HEK293 (cell line): ENCODE data around the gene PRR13.
A peak's percentile ranks its signal among the peaks of the same experiment; 100 is the strongest.
"Not testable (repeated sequence)": the region's sequence is repeated elsewhere in the genome, so short reads cannot be mapped to it uniquely, and the experiment has no call there.

Experiments used
- CTCF ChIA-PET: fragments of 350-600 bp; formaldehyde crosslinking; extraction: SDS; loops from one replicate; lab custom pipeline; 2021; ENCODE audit warnings: antibody characterized with exemption; lab: Yijun Ruan, JAX
- POLR2A ChIA-PET: fragments of 300-600 bp; formaldehyde crosslinking; extraction: SDS; loops from one replicate; lab custom pipeline; 2020; ENCODE audit warnings: antibody characterized with exemption, inconsistent platforms; lab: Yijun Ruan, JAX
- H3K27ac ChIP-seq: fragments of 200-500 bp; sonication (Bioruptor generic); 2 replicates; pipeline ENCODE4 v1.5.1; 2014; ENCODE audit warnings: low read depth, low read length, control low read depth, inconsistent platforms; ENCODE audit errors: extremely low read depth
- H3K36me3 ChIP-seq, 2 experiments: fragments of 200-500 bp in 1 of 2; sonication (Bioruptor generic) in 1 of 2; 1 replicate in 1 of 2; 2 replicates in 1 of 2; pipeline ENCODE4 v1.5.1; 2014 to 2017; ENCODE audit warnings: inconsistent platforms in 2 of 2, low read length in 2 of 2; ENCODE audit not compliant: control insufficient read depth in 2 of 2, insufficient read depth in 1 of 2
- H3K4me1 ChIP-seq: fragments of 200-500 bp; sonication (Bioruptor generic); 2 replicates; pipeline ENCODE4 v1.5.1; 2014; ENCODE audit warnings: mild to moderate bottlenecking, low read length, inconsistent platforms; ENCODE audit not compliant: control insufficient read depth, insufficient read depth
- H3K4me3 ChIP-seq: 2 replicates; pipeline ENCODE4 v1.5.1; 2011; ENCODE audit warnings: low read depth, mild to moderate bottlenecking, control low read depth, low read length, moderate library complexity
- H3K9me3 ChIP-seq: fragments of 200-500 bp; sonication (Bioruptor generic); 2 replicates; pipeline ENCODE4 v1.5.1; 2014; ENCODE audit warnings: low read depth, low read length, inconsistent platforms; ENCODE audit not compliant: control insufficient read depth, insufficient read depth
- ATF2 ChIP-seq: fragments of 450-650 bp; formaldehyde crosslinking; IDR thresholded peaks from 2 replicates; pipeline ENCODE4 v1.5.1; 2016; ENCODE audit warnings: missing biosample characterization, missing genetic modification characterization, low read depth
- MZF1 ChIP-seq: fragments of 450-650 bp; formaldehyde crosslinking; IDR thresholded peaks from 2 replicates; pipeline ENCODE4 v1.5.1; 2017; ENCODE audit warnings: missing biosample characterization, missing genetic modification characterization, borderline replicate concordance
- SALL2 ChIP-seq: fragments of 450-650 bp; formaldehyde crosslinking; IDR thresholded peaks from 2 replicates; pipeline ENCODE4 v1.5.0; 2017; ENCODE audit warnings: missing biosample characterization, mild to moderate bottlenecking, missing genetic modification characterization, borderline replicate concordance
- TSHZ1 ChIP-seq: fragments of 450-650 bp; formaldehyde crosslinking; IDR thresholded peaks from 2 replicates; pipeline ENCODE4 v1.5.1; 2016; ENCODE audit warnings: missing biosample characterization, missing genetic modification characterization, borderline replicate concordance
- ZBTB21 ChIP-seq: fragments of 450-650 bp; formaldehyde crosslinking; IDR thresholded peaks from 2 replicates; pipeline ENCODE4 v1.5.1; 2017; ENCODE audit warnings: missing biosample characterization, missing genetic modification characterization
- ZBTB8A ChIP-seq: fragments of 450-650 bp; formaldehyde crosslinking; IDR thresholded peaks from 2 replicates; pipeline ENCODE4 v1.5.1; 2016; ENCODE audit warnings: missing biosample characterization, missing genetic modification characterization
- ZNF2 ChIP-seq: fragments of 450-650 bp; formaldehyde crosslinking; IDR thresholded peaks from 2 replicates; pipeline ENCODE4 v1.5.1; 2016; ENCODE audit warnings: missing biosample characterization, missing genetic modification characterization
- ZNF280D ChIP-seq: fragments of 450-650 bp; formaldehyde crosslinking; IDR thresholded peaks from 2 replicates; pipeline ENCODE4 v1.5.1; 2016; ENCODE audit warnings: missing biosample characterization, missing genetic modification characterization
- ZNF473 ChIP-seq: fragments of 450-650 bp; formaldehyde crosslinking; IDR thresholded peaks from 2 replicates; pipeline ENCODE4 v1.5.1; 2017; ENCODE audit warnings: missing biosample characterization, missing genetic modification characterization
- ZNF501 ChIP-seq: fragments of 450-650 bp; formaldehyde crosslinking; IDR thresholded peaks from 2 replicates; pipeline ENCODE4 v1.5.1; 2016; ENCODE audit warnings: missing biosample characterization, missing genetic modification characterization
- ZNF513 ChIP-seq: fragments of 450-650 bp; IDR thresholded peaks from 2 replicates; pipeline ENCODE4 v1.5.1; 2018; ENCODE audit warnings: missing biosample characterization, missing genetic modification characterization
- ZNF555 ChIP-seq: fragments of 450-650 bp; formaldehyde crosslinking; conservative IDR thresholded peaks from 2 replicates; pipeline ENCODE4 v1.5.1; 2017; ENCODE audit warnings: missing biosample characterization, mild to moderate bottlenecking, missing genetic modification characterization, inconsistent platforms
- ZNF629 ChIP-seq: fragments of 450-650 bp; formaldehyde crosslinking; IDR thresholded peaks from 2 replicates; pipeline ENCODE4 v1.5.1; 2017; ENCODE audit warnings: missing biosample characterization, missing genetic modification characterization
- ZSCAN23 ChIP-seq: fragments of 450-650 bp; formaldehyde crosslinking; IDR thresholded peaks from 2 replicates; pipeline ENCODE4 v1.5.1; 2016; ENCODE audit warnings: missing biosample characterization, missing genetic modification characterization

The PRR13 gene

GRCh38 chr12:53479331-53479730 is 37.8 kb downstream of the PRR13 start (continued):
- TF ChIP-seq TSHZ1 (tag by site-specific recombination): no peak
- no peak for TF ChIP-seq ZBTB8A (tag by site-specific recombination)

GRCh38 chr12:53480491-53481442 is 39.2 kb downstream of the PRR13 start:
- POLR2A ChIA-PET: interaction anchor here (1.0 to 3.9 kb wide), 9 partner anchors 9 to 159 kb away, joined by 3 to 39 read pairs (median 8); partner anchors contain the start of genes AAAS, MAP3K12 and TARBP2
- Histone ChIP-seq H3K9me3 (no peaks in the 10 kb centered on the region), H3K36me3 (peaks cover 43 to 96% of the 10 kb centered on the region in 2 experiments), H3K4me1 (no peaks in the 10 kb centered on the region), H3K27ac (no peak overlapping the region), H3K4me3 (no peak overlapping the region)
- CTCF ChIA-PET: interaction anchor here (0.8 to 2.0 kb wide), 5 partner anchors 9 to 159 kb away, joined by 3 to 7 read pairs (median 4); partner anchors contain the start of gene AAAS
- no peak for TF ChIP-seq ZNF473 (tag by site-specific recombination)
- TF ChIP-seq ZBTB21 (tag by site-specific recombination): no peak
- TF ChIP-seq ZNF2 (tag by site-specific recombination): no peak
- TF ChIP-seq ZNF280D (tag by site-specific recombination): no peak

- POLR2A ChIA-PET: interaction anchor here (0.6 to 3.9 kb wide), 11 partner anchors 9 to 160 kb away, joined by 3 to 39 read pairs (median 7); partner anchors contain the start of genes AAAS, MAP3K12 and TARBP2
- not testable (repeated sequence) for H3K9me3 ChIP-seq, H3K4me1 ChIP-seq, H3K27ac ChIP-seq, H3K4me3 ChIP-seq
- CTCF ChIA-PET: interaction anchor here (0.6 to 2.0 kb wide), 11 partner anchors 7 to 1297 kb away, joined by 3 to 16 read pairs (median 3); partner anchors contain the start of gene AAAS
- peaks cover 37 to 96% of the 10 kb centered on the region in 2 experiments for H3K36me3 ChIP-seq
Observed at GRCh38 chr12:53481458-53481857, 39.9 kb downstream of the PRR13 start.

GRCh38 chr12:53481939-53482586 is 40.5 kb downstream of the PRR13 start:
- Histone ChIP-seq H3K4me1 (no peaks in the 10 kb centered on the region), H3K36me3 (peaks cover 33 to 96% of the 10 kb centered on the region in 2 experiments), H3K4me3 (no peak overlapping the region), H3K27ac (no peak overlapping the region), H3K9me3 (no peaks in the 10 kb centered on the region)
- POLR2A ChIA-PET: interaction anchor here (0.6 to 3.9 kb wide), 13 partner anchors 10 to 161 kb away, joined by 3 to 39 read pairs (median 7); partner anchors contain the start of genes AAAS, MAP3K12 and TARBP2
- CTCF ChIA-PET: interaction anchor here (0.6 to 2.0 kb wide), 14 partner anchors 8 to 1297 kb away, joined by 3 to 16 read pairs (median 3); partner anchors contain the start of gene AAAS
- TF ChIP-seq ZSCAN23 (tag by site-specific recombination) (no peak), ZNF555 (tag by site-specific recombination) (no peak), MZF1 (tag by site-specific recombination) (peak; percentile 98), ZNF501 (tag by site-specific recombination) (no peak), SALL2 (no peak), ZNF513 (tag by site-specific recombination) (0 out of 2 replicates have a peak, but pooled peaks have one; percentile 9), ZNF629 (tag by site-specific recombination) (no peak), ATF2 (tag by site-specific recombination) (no peak)
